Stimulated activated CD8-positive, alpha-beta memory T cell treated with anti-CD3 and anti-CD28 coated beads, Interleukin-4, amount 100 ng/mL, for 4 hours (primary cell): ENCODE results near the gene RIMBP2.

Experiments
- DNase-seq, 2 donors: peaks; one replicate each; pipeline ENCODE4 v3.0.0-alpha.2; 2020; ENCODE audit warnings: low read depth in 2 of 2, low spot score in 1 of 2

Gene RIMBP2

GRCh38 chr12:130433834-130434233, 282.3 kb downstream of the RIMBP2 start:
- no peak for DNase-seq

DNA sequence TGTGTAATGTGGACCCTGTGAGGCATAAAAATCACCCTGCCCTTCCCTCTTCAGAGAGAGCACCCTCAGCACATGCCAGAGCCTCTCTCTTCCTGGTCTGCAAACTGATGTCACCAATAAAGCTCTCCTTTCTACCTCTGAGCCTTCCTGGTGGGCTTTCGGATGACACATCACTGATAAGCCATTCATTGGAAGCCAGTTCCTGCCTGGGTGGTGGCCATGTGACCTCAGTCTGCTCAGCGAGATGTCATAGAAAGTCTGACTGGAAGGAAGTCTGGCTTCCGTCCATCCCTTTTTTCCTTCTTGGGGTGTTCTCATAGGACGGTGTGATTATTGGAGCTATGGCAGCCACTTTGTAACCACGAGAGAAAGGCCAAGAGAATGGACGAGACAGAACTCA, 282.7 kb downstream of the RIMBP2 start:
- DNase-seq: no peak

DNA sequence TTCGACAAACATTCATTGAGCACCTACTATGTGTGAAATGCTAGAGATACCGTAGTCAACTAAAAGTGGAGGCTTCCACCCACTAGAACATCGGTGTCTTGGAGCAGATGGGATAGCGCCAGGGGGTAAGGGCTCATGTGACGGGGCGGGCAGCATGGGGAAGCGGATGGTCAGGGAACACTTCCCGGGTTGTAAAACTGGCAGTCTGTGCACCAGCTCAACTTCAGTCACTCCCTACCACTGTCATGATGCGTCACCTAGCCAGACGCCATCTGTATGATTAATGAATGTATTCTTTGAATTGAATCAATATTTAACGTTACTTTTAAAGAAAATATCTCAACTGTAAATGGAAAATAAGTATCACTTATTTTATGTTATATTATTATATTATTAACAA, 284.9 kb downstream of the RIMBP2 start:
- no peak for DNase-seq

DNA sequence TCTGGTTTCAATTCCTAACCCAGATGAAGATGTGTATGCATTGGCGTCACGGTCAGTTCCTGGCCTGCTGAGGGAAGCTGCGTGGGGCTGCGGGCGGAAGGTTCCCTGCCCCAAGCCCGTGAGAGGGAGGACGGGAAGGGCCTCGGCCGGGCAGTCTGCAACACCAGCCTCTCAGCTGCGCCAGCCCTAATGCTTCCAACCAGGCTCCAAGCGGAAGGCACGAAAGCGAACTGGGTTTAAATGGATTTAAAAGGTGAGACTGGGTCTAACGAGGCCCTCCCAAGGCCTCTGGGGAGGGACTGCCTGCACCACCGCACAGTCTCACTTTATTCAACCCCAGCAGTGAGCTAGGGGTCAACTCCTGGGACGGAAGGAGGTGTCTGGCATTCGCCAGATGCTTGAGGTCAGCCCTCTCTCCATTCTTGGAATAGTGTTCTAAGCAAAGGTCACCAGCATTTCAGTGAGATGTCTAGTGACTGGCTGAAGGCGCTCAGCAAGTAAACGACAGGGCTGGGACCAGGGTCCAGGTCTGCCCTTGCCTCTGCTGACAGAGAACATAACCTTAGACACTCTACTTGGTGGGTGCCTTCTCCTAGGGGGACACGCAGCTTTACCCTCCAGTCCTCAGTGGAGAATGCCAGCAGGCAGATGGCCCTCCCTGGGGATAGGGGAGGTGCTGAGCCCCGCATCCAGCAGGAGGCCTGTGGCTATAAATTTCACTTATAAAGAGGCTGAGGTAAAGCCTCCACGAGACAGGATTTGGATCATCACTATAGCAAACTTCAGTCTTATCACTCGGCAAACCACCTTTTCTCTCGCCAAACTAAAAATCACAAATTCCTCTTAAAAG, 286.2 kb downstream of the RIMBP2 start:
- no peak for DNase-seq

DNA sequence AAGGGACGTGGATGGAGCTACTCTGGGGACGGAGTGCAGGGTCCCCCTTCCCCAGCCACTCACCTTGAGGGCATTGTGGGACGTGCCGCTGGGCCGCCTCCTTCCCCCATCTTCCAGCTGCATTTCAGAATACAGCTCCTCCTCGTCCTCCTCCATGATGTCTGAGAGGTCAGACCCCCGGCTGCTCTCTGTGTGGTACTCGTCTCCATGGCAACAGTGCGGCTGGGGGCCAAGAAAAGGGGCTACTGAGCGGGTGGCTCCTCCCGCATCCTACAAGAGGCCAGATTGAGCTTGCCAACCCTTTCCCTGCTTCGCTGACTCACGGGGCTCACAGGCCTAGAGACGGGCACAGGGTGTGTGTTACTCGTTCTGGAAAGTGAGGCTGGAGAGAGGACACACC, 288.0 kb downstream of the RIMBP2 start:
- DNase-seq: no peak

DNA sequence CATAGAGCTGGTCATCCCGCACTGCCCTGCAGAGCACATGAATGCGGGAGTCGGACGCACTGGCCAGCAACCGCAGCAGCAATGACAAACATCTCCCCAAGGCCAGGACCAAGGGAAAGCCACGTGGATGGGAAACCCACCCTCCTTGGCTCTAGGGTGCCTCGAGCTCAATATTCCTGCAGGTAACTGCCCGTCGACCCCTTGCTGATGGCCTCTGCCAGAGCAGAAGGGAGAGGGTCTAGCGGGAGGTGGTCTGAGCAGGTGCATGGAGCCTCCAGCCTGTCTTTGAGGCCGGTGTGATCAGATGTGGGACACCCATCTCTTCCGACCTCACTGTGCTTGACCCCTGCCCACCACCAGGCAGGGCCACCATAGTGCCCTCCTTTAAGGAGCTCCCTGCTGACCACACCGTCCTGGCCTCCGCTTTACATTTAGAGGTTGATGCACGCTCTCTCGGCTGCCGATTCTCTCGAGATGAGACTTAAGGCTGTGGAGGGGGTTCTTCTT, 288.7 kb downstream of the RIMBP2 start:
- no peak for DNase-seq

GRCh38 chr12:130425698-130426245, 290.3 kb downstream of the RIMBP2 start:
- DNase-seq: no peak

- DNase-seq: no peak
Measured at GRCh38 chr12:130424858-130425697, 291.0 kb downstream of the RIMBP2 start.

GRCh38 chr12:130423991-130424857, 291.9 kb downstream of the RIMBP2 start:
- no peak for DNase-seq

DNA sequence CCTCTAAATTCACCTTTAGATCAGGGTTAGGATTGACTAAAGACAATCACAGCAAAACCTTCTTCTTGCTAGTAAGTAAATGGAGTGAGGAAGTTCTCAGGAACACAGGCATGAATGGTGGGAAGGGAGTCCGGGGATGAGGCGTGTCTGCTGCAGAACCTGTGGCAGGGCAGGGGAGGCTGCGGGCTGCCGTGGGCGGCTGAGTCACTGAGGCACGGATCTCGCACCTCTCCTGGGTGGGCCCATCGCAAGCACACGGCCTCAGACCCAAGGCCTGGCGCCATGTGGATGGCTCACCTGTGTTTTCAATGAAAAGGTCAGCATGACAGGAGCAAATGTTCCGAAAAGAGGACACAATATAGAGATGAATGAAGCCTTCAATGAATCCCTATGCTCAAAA, 293.0 kb downstream of the RIMBP2 start:
- DNase-seq: no peak

- DNase-seq: no peak
Measured at GRCh38 chr12:130422676-130423075, 293.4 kb downstream of the RIMBP2 start.

DNA sequence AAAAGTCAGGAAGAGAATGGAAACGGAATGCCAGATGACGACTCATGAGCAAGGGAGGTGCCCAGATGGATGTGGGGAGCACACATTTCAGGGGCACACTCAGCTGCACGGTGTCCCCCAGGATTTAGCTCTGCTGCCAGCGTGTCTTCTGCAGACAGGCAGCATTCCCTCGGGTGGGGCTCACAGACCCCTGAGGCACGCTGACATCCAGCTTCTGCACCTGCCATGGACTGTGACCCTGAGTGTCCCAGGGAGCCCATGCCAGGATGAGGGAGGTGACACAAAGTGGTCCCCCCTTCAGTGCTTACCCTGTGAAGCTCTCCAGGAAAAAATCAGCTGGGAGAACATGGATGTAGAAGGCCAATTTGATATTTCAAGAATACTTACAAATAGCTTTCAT, 294.2 kb downstream of the RIMBP2 start:
- DNase-seq: no peak

GRCh38 chr12:130420071-130420470, 296.0 kb downstream of the RIMBP2 start:
- no peak for DNase-seq

DNA sequence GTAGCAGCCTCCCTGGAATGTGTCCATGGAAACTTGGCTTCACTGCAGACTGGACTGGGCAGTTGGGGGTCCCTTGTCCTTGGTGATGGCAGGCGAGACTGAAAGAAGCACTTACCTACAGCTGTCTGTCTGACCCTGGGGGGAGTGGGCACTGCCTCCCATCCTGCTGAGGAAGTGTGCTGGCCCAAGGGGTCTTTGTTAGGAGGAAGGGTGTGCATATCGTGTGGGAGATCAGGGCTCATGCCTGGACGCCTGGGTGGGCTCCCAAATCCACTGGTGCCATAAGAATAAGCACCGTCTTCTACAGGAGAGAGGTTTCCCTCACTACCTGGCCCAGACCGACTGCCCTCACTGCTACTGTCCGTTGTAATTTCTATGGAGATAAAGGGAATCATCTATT, 297.0 kb downstream of the RIMBP2 start:
- DNase-seq: no peak

DNA sequence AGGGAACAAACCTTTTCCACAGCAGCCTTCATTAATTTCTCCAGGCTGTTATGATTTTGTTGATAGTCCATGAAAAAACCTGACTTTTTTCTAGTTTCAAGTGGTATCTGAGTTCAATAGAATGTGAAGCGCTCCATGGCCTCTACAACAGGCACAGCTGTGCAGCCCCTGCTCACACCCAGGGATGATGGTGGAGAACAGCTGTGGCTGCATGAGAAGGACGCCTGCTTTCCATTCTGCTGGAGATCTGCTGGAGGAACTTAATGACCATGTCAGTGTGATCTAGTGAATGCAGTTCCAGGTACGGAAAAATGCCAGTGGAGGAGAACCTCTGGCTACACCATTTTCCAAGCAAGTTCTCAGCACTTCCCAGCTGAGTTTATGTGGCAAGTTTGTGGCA, 297.8 kb downstream of the RIMBP2 start:
- DNase-seq: no peak

DNA sequence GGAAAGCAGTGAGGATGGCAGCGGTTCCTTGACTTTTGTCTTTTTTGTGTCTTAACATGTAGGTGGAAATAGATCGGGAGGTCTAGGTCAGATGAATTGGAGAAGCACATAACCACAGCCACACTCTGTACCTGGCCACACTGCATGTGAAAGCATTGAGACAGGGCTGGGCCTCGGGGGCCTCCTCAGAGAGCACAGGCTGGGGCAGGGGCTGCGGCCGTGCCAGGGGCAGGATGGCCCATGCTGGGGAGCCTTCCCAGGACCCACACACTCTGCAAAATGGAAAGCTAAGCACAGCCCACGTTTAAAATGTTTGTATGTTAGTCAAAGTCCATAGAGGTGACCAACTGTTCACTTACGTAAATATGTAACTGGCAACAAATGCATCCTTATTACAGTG, 301.7 kb downstream of the RIMBP2 start:
- DNase-seq: no peak

DNA sequence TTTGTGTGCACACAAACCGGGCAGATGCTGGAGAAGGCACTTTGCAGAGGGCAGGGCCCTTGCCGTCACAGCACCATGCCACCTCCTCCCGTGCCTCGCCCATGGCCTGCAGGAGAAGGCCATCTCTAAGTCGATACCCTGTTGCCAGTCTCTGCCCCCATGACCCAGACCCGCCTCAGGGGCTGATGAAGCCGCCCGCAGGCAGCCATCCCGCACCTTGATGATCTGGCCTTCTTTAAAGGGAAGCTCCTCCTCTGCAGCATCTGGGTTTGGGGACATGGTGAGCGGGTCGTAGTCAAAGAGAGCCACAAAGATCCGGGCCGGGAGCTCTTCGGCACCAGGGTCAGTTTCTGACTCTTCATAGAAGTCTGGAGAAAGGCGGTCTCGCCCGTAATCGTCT, 302.2 kb downstream of the RIMBP2 start:
- DNase-seq: no peak

- DNase-seq: no peak
Measured at GRCh38 chr12:130412384-130412783, 303.7 kb downstream of the RIMBP2 start.

- DNase-seq: no peak
Measured at GRCh38 chr12:130405332-130405731, 310.8 kb downstream of the RIMBP2 start.

- DNase-seq: no peak
Measured at GRCh38 chr12:130401703-130402102, 314.4 kb downstream of the RIMBP2 start.
